Sigmoid colon (tissue), 7 donors: ENCODE data around the gene PHLDB2. TPM values are rescaled to one million over a fixed set of nuclear protein-coding genes. Genes with fewer than 3 reads are reported as not detected.

Experiments
- DNase-seq: peaks from one replicate; pipeline ENCODE4 v3.0.0-alpha.2; 2019
- H3K27ac ChIP-seq, 4 donors: fragments of 200-600 bp; sonication (generic); one replicate each; pipeline ENCODE4 v1.5.1; 2016 to 2019; ENCODE audit warnings: mild to moderate bottlenecking in 1 of 4
- H3K27me3 ChIP-seq, 3 donors: fragments of 200-600 bp; sonication (generic); one replicate each; pipeline ENCODE4 v1.5.1; 2019; ENCODE audit warnings: mild to moderate bottlenecking in 1 of 3
- H3K36me3 ChIP-seq, 4 donors: fragments of 200-600 bp; sonication (generic); one replicate each; pipeline ENCODE4 v1.5.1; 2016 to 2019
- H3K4me1 ChIP-seq, 4 donors: fragments of 200-600 bp; sonication (generic); one replicate each; pipeline ENCODE4 v1.5.1; 2017 to 2019
- H3K4me3 ChIP-seq, 4 donors: fragments of 200-600 bp; sonication (generic); one replicate each; pipeline ENCODE4 v1.5.1; 2017 to 2019; ENCODE audit warnings: mild to moderate bottlenecking in 2 of 4, moderate library complexity in 1 of 4
- H3K9me3 ChIP-seq, 4 donors: fragments of 200-600 bp in 3 of 4; sonication (generic) in 3 of 4; one replicate each; pipeline versions ENCODE4 v1.5.1 to v1.6.1; 2013 to 2019
- EP300 ChIP-seq, 4 donors: sonication (generic); formaldehyde crosslinking; IDR thresholded peaks; one replicate each; pipeline ENCODE4 v1.6.1; 2017; ENCODE audit warnings: antibody characterized with exemption in 4 of 4
- POLR2A ChIP-seq, 2 donors: fragments of 450-650 bp; IDR thresholded peaks; one replicate each; pipeline ENCODE4 v1.6.1; 2016; ENCODE audit warnings: antibody characterized with exemption in 2 of 2, mild to moderate bottlenecking in 2 of 2, moderate library complexity in 2 of 2
- POLR2AphosphoS5 ChIP-seq, 4 donors: sonication (generic); formaldehyde crosslinking; IDR thresholded peaks; one replicate each; pipeline ENCODE4 v1.6.1; 2017; ENCODE audit warnings: antibody characterized with exemption in 4 of 4
- WGBS, 2 donors: extraction: QIAGEN DNeasy Blood & Tissue Kit; methylation state at CpG; one replicate each; pipeline ENCODE4 v1.1.7; 2013; 5-methylcytosine and 5-hydroxymethylcytosine counted together
- intact Hi-C: fragments of 100-400 bp; cut with DNase I; formaldehyde crosslinking; loops from one replicate; pipeline ENCODE4 v1.15.1; 2023
- polyA plus RNA-seq, 3 donors: library from polyadenylated mRNA; stranded (reverse); fragments of 200-250 nt; gene quantifications; one replicate each; pipeline ENCODE4 v1.2.3, GENCODE V29; 2013
- total RNA-seq, 4 donors: library from RNA; depleted of rRNA; stranded (reverse); fragments of >200 nt; gene quantifications; one replicate each; pipeline ENCODE4 v1.1.0, GENCODE V29; 2016
- TF ChIP-seq, protein P1 (sequence below), 4 experiments: fragments of 450-650 bp in 3 of 4; fragments of 200-600 bp in 1 of 4; IDR thresholded peaks; one replicate each; pipeline ENCODE4 v1.5.1; 2016 to 2019; ENCODE audit warnings: antibody characterized with exemption in 4 of 4, mild to moderate bottlenecking in 3 of 4, moderate library complexity in 2 of 4
- donor health status: healthy with polysubstance abuse.
- donor health status: Bipolar disorder and iron deficiency.
- donor health status: healthy.

The PHLDB2 gene
- total and polyA plus RNA-seq, 7 donors, result 4.4 to 471 (median 120) TPM

- no peak for DNase-seq
- H3K27ac ChIP-seq, result no peak overlapping the region
- peaks cover 0 to 8% (median 0%) of the 10 kb centered on the region in 3 donors for H3K27me3 ChIP-seq
- no peak overlapping the region for H3K4me3 ChIP-seq
- no peaks in the 10 kb centered on the region for H3K9me3 ChIP-seq
- TF ChIP-seq POLR2AphosphoS5 (IDR thresholded peaks at IDR 0.05), result no peak
- no peak for TF ChIP-seq POLR2A (IDR thresholded peaks at IDR 0.05)
- TF ChIP-seq, protein P1, sequence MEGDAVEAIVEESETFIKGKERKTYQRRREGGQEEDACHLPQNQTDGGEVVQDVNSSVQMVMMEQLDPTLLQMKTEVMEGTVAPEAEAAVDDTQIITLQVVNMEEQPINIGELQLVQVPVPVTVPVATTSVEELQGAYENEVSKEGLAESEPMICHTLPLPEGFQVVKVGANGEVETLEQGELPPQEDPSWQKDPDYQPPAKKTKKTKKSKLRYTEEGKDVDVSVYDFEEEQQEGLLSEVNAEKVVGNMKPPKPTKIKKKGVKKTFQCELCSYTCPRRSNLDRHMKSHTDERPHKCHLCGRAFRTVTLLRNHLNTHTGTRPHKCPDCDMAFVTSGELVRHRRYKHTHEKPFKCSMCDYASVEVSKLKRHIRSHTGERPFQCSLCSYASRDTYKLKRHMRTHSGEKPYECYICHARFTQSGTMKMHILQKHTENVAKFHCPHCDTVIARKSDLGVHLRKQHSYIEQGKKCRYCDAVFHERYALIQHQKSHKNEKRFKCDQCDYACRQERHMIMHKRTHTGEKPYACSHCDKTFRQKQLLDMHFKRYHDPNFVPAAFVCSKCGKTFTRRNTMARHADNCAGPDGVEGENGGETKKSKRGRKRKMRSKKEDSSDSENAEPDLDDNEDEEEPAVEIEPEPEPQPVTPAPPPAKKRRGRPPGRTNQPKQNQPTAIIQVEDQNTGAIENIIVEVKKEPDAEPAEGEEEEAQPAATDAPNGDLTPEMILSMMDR (IDR thresholded peaks at IDR 0.05), result no peak
- no peak for TF ChIP-seq EP300 (IDR thresholded peaks at IDR 0.05)
- no peaks in the 10 kb centered on the region for H3K36me3 ChIP-seq
- no peaks in the 10 kb centered on the region for H3K4me1 ChIP-seq
- 69 to 81% methylated on average over 4 of the region's 4 CpGs for WGBS, 2 donors
- intact Hi-C loops, result no loop called here
Measured at GRCh38 chr3:112005091-112005672, 146.1 kb downstream of the PHLDB2 start.

DNA sequence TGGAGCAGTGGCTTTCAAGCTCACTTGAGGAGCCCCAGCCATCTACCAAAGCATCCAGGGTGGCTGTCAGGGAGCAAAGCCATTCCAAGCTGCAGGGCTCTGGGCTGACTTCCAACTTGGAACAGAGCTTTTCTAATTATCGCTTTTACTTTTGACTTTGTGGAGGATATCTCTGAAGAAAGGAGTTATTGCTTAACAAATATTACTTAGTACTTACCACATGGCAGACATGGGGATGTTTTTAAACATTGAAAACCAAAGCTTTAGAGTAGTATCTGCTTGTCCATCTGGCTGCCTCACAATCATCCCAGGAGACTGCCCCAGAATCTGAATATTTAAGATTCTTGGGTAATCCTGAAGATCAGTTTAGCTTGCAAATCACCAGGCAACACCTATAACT, 148.6 kb downstream of the PHLDB2 start:
- Histone ChIP-seq H3K4me3 (no peak overlapping the region), H3K27ac (no peak overlapping the region), H3K4me1 (peaks cover 0 to under 1% (median 0%) of the 10 kb centered on the region in 4 donors), H3K36me3 (no peaks in the 10 kb centered on the region), H3K9me3 (no peaks in the 10 kb centered on the region), H3K27me3 (no peaks in the 10 kb centered on the region)
- TF ChIP-seq POLR2AphosphoS5 (IDR thresholded peaks at IDR 0.05), result no peak
- TF ChIP-seq POLR2A (IDR thresholded peaks at IDR 0.05), result no peak
- TF ChIP-seq EP300 (IDR thresholded peaks at IDR 0.05), result no peak
- TF ChIP-seq, protein P1 (IDR thresholded peaks at IDR 0.05), result no peak
- no peak for DNase-seq
- intact Hi-C loops, result no loop called here
- WGBS, 2 donors, result 63 to 64% methylated on average over 1 of the region's 1 CpG

- H3K27me3 ChIP-seq, result no peaks in the 10 kb centered on the region
- WGBS, 2 donors, result 65 to 90% methylated on average over 2 of the region's 2 CpGs
Measured at GRCh38 chr3:112009670-112010069, 150.6 kb downstream of the PHLDB2 start.

DNA sequence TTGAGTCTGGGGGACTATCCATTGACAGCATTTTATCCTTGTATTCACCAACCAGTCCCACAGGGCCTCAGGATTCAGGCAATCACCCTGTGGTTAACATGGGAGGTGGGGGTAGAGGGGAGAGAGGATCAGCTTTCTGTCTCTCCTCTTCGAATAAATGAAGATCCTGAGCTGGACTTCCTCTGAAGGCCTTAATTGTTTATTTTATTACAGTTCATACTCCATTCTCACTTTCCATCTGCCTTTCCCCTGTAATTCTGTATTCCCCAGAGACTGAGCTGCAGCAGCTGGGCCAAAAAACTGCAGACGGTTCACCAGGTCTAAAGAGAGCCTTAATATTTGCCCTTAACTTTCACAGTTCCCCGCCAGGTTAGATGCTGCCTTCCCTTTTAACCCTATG, 151.6 kb downstream of the PHLDB2 start:
- no peak for DNase-seq
- 62 to 81% methylated on average over 3 of the region's 3 CpGs for WGBS, 2 donors
- Histone ChIP-seq H3K9me3 (no peaks in the 10 kb centered on the region), H3K27me3 (no peaks in the 10 kb centered on the region), H3K36me3 (no peaks in the 10 kb centered on the region), H3K4me1 (peaks cover 0 to 10% (median 2%) of the 10 kb centered on the region in 4 donors), H3K27ac (no peak overlapping the region), H3K4me3 (no peak overlapping the region)
- intact Hi-C loops, result no loop called here
- TF ChIP-seq POLR2AphosphoS5 (IDR thresholded peaks at IDR 0.05), result no peak
- TF ChIP-seq, protein P1 (IDR thresholded peaks at IDR 0.05), result no peak

More at GRCh38 chr3:112009670-112010069, 150.6 kb downstream of the PHLDB2 start:
- TF ChIP-seq POLR2AphosphoS5 (IDR thresholded peaks at IDR 0.05) (no peak), EP300 (IDR thresholded peaks at IDR 0.05) (no peak)
- no peaks in the 10 kb centered on the region for H3K36me3 ChIP-seq
- peaks cover 0 to 10% (median 2%) of the 10 kb centered on the region in 4 donors for H3K4me1 ChIP-seq
- DNase-seq, result no peak
- no peaks in the 10 kb centered on the region for H3K9me3 ChIP-seq
- no peak overlapping the region for H3K4me3 ChIP-seq
- no peak overlapping the region for H3K27ac ChIP-seq
- intact Hi-C loops, result no loop called here

GRCh38 chr3:112011376-112011940, 152.4 kb downstream of the PHLDB2 start:
- H3K27me3 ChIP-seq, result no peaks in the 10 kb centered on the region
- peaks cover 0 to 10% (median 2%) of the 10 kb centered on the region in 4 donors for H3K4me1 ChIP-seq
- H3K9me3 ChIP-seq, result no peaks in the 10 kb centered on the region
- H3K27ac ChIP-seq, result no peak overlapping the region
- 80 to 86% methylated on average over 6 of the region's 6 CpGs for WGBS, 2 donors
- H3K4me3 ChIP-seq, result no peak overlapping the region
- TF ChIP-seq EP300 (IDR thresholded peaks at IDR 0.05), result no peak
- TF ChIP-seq, protein P1 (IDR thresholded peaks at IDR 0.05), result no peak
- TF ChIP-seq POLR2A (IDR thresholded peaks at IDR 0.05), result no peak
- TF ChIP-seq POLR2AphosphoS5 (IDR thresholded peaks at IDR 0.05), result no peak
- intact Hi-C loops, result no loop called here
- no peak for DNase-seq
- no peaks in the 10 kb centered on the region for H3K36me3 ChIP-seq
